Liver (tissue), 9 donors: ENCODE data around the gene TPRA1. TPM values are rescaled to one million over a fixed set of nuclear protein-coding genes. Genes with fewer than 3 reads are reported as not detected.

ENCODE experiments used
- DNase-seq: peaks from one replicate; pipeline ENCODE4 v3.0.0-alpha.2; 2017; ENCODE audit warnings: low spot score
- H3K27ac ChIP-seq, 2 donors: one replicate each; pipeline ENCODE4 v1.7.0; 2013; ENCODE audit warnings: inconsistent platforms in 2 of 2, low read length in 2 of 2, control low read depth in 1 of 2, low read depth in 1 of 2, mild to moderate bottlenecking in 1 of 2
- H3K27me3 ChIP-seq, 4 donors: one replicate each; pipeline versions ENCODE4 v1.6.1 to v1.7.0; 2013; ENCODE audit warnings: low read length in 3 of 4, inconsistent platforms in 1 of 4, mild to moderate bottlenecking in 1 of 4, moderate library complexity in 1 of 4; ENCODE audit not compliant: control insufficient read depth in 4 of 4, insufficient read depth in 4 of 4
- H3K36me3 ChIP-seq, 4 donors: one replicate each; pipeline versions ENCODE4 v1.6.1 to v1.7.0; 2013; ENCODE audit warnings: low read length in 3 of 4, mild to moderate bottlenecking in 3 of 4, low read depth in 1 of 4, moderate library complexity in 1 of 4; ENCODE audit not compliant: control insufficient read depth in 4 of 4, insufficient read depth in 3 of 4
- H3K4me1 ChIP-seq, 4 donors: one replicate each; pipeline versions ENCODE4 v1.6.1 to v1.7.0; 2013; ENCODE audit warnings: low read length in 3 of 4, mild to moderate bottlenecking in 3 of 4, moderate library complexity in 1 of 4; ENCODE audit not compliant: control insufficient read depth in 4 of 4, insufficient read depth in 4 of 4
- H3K4me3 ChIP-seq, 3 donors: one replicate each; pipeline versions ENCODE4 v1.6.1 to v1.7.0; 2013; ENCODE audit warnings: low read length in 3 of 3, control low read depth in 1 of 3, low read depth in 1 of 3, mild to moderate bottlenecking in 1 of 3
- H3K9ac ChIP-seq, 2 donors: one replicate each; pipeline ENCODE4 v1.7.0; 2013; ENCODE audit warnings: low read length in 2 of 2, mild to moderate bottlenecking in 2 of 2, moderate library complexity in 2 of 2, control low read depth in 1 of 2, low read depth in 1 of 2
- H3K9me3 ChIP-seq, 4 donors: one replicate each; pipeline versions ENCODE4 v1.6.1 to v1.7.0; 2013; ENCODE audit warnings: low read length in 3 of 4; ENCODE audit not compliant: control insufficient read depth in 4 of 4
- ATF3 ChIP-seq: IDR thresholded peaks from 2 replicates; pipeline ENCODE4 v1.6.1; 2016; ENCODE audit warnings: antibody characterized with exemption
- CTCF ChIP-seq: fragments of 150-350 bp; IDR thresholded peaks from 2 replicates; pipeline ENCODE4 v1.5.1; 2017; ENCODE audit warnings: improper control_type of control experiment, low read depth, low read length; ENCODE audit not compliant: missing input control
- EGR1 ChIP-seq, 2 donors: IDR thresholded peaks; 2 replicates each; pipeline ENCODE4 v1.6.1; 2016 to 2018; ENCODE audit warnings: antibody characterized with exemption in 2 of 2, low read depth in 2 of 2
- FOXA1 ChIP-seq: IDR thresholded peaks from 2 replicates; pipeline ENCODE4 v1.6.1; 2016; ENCODE audit warnings: antibody characterized with exemption
- FOXA2 ChIP-seq: IDR thresholded peaks from 2 replicates; pipeline ENCODE4 v1.6.1; 2016; ENCODE audit warnings: antibody characterized with exemption
- GABPA ChIP-seq, 2 donors: IDR thresholded peaks in 1 of 2; conservative IDR thresholded peaks in 1 of 2; 2 replicates each; pipeline ENCODE4 v1.6.1; 2016; ENCODE audit warnings: antibody characterized with exemption in 2 of 2, mild to moderate bottlenecking in 1 of 2, moderate library complexity in 1 of 2
- HNF4A ChIP-seq, 2 donors: conservative IDR thresholded peaks; 2 replicates each; pipeline ENCODE4 v1.6.1; 2016; ENCODE audit warnings: antibody characterized with exemption in 2 of 2, mild to moderate bottlenecking in 2 of 2
- HNF4G ChIP-seq: IDR thresholded peaks from 2 replicates; pipeline ENCODE4 v1.6.1; 2016; ENCODE audit warnings: antibody characterized with exemption
- JUND ChIP-seq, 2 donors: IDR thresholded peaks; 2 replicates each; pipeline ENCODE4 v1.6.1; 2016; ENCODE audit warnings: antibody characterized with exemption in 2 of 2
- MAX ChIP-seq: IDR thresholded peaks from 2 replicates; pipeline ENCODE4 v1.6.1; 2016; ENCODE audit warnings: antibody characterized with exemption
- NR2F2 ChIP-seq: IDR thresholded peaks from 2 replicates; pipeline ENCODE4 v1.6.1; 2016; ENCODE audit warnings: antibody characterized with exemption
- RAD21 ChIP-seq, 2 donors: IDR thresholded peaks; 2 replicates each; pipeline ENCODE4 v1.6.1; 2016; ENCODE audit warnings: antibody characterized with exemption in 2 of 2, mild to moderate bottlenecking in 2 of 2
- REST ChIP-seq: IDR thresholded peaks from 2 replicates; pipeline ENCODE4 v1.6.1; 2016; ENCODE audit warnings: antibody characterized with exemption, mild to moderate bottlenecking
- RXRA ChIP-seq, 2 donors: IDR thresholded peaks; 2 replicates each; pipeline ENCODE4 v1.6.1; 2017 to 2018; ENCODE audit warnings: antibody characterized with exemption in 2 of 2, mild to moderate bottlenecking in 1 of 2
- SP1 ChIP-seq: IDR thresholded peaks from 2 replicates; pipeline ENCODE4 v1.6.1; 2018; ENCODE audit warnings: antibody characterized with exemption, mild to moderate bottlenecking
- TAF1 ChIP-seq: conservative IDR thresholded peaks from 2 replicates; pipeline ENCODE4 v1.6.1; 2016; ENCODE audit warnings: antibody characterized with exemption, mild to moderate bottlenecking
- YY1 ChIP-seq: IDR thresholded peaks from 2 replicates; pipeline ENCODE4 v1.6.1; 2016; ENCODE audit warnings: antibody characterized with exemption, mild to moderate bottlenecking
- ZBTB33 ChIP-seq: IDR thresholded peaks from 2 replicates; pipeline ENCODE4 v1.6.1; 2016; ENCODE audit warnings: antibody characterized with exemption
- WGBS: extraction: QIAGEN DNeasy Blood & Tissue Kit; methylation state at CpG from one replicate; pipeline ENCODE4 v1.1.7; 2013; 5-methylcytosine and 5-hydroxymethylcytosine counted together
- polyA plus RNA-seq, 2 donors: library from polyadenylated mRNA; stranded (reverse) in 1 of 2; unstranded in 1 of 2; fragments of 200-250 nt in 1 of 2; fragments of >200 nt in 1 of 2; fragmentation: Nextera tagmentation in 1 of 2; extraction: Ambion mirVana in 1 of 2; gene quantifications; one replicate each; pipeline versions ENCODE4 v1.2.1 to v1.2.3, GENCODE V29; 2013 to 2015
- total RNA-seq, 2 donors: library from RNA; depleted of rRNA; stranded (reverse); fragments of >200 nt; gene quantifications; one replicate each; pipeline ENCODE4 v1.2.3, GENCODE V29; 2014
- donor health status: healthy.
- donor health status: healthy.
- donor health status: healthy.
- donor health status: healthy.
- donor health status: healthy.

Gene TPRA1
- total and polyA plus RNA-seq, 4 donors = 17.3 to 27.1 (median 21.3) TPM

GRCh38 chr3:127565711-127566110 is 24.8 kb downstream of the TPRA1 start:
- DNase-seq = no peak
- H3K4me1 ChIP-seq = no peaks in the 10 kb centered on the region
- no peaks in the 10 kb centered on the region for H3K27me3 ChIP-seq
- no peak for TF ChIP-seq YY1
- no peak for TF ChIP-seq HNF4G
- no peak for TF ChIP-seq GABPA (IDR thresholded peaks at IDR 0.05 in 1 of 2, conservative IDR thresholded peaks at IDR 0.05 in 1 of 2)
- TF ChIP-seq RAD21 (IDR thresholded peaks at IDR 0.05) = no peak
- no peak for TF ChIP-seq EGR1 (IDR thresholded peaks at IDR 0.05; ENCODE audit: low read depth in 2 of 2)
- no peak for TF ChIP-seq SP1
- no peak for TF ChIP-seq JUND (IDR thresholded peaks at IDR 0.05)
- TF ChIP-seq ATF3 = no peak
- TF ChIP-seq TAF1 = no peak
- no peak for TF ChIP-seq FOXA2
- no peak for TF ChIP-seq CTCF
- no peak for TF ChIP-seq NR2F2
- no peak for TF ChIP-seq RXRA (IDR thresholded peaks at IDR 0.05)
- no peak for TF ChIP-seq MAX
- TF ChIP-seq FOXA1 = no peak
- TF ChIP-seq ZBTB33 = no peak
- no peak for TF ChIP-seq HNF4A (conservative IDR thresholded peaks at IDR 0.05)
- no peak for TF ChIP-seq REST
- no peak overlapping the region for H3K27ac ChIP-seq
- H3K9ac ChIP-seq = no peak overlapping the region
- WGBS = 74% methylated on average over 7 of the region's 7 CpGs
- no peaks in the 10 kb centered on the region for H3K9me3 ChIP-seq
- H3K4me3 ChIP-seq = no peak overlapping the region
- H3K36me3 ChIP-seq = no peaks in the 10 kb centered on the region
